G401.6 (cell line): Measurements from ENCODE around the gene AXIN1.
"Not testable (repeated sequence)": the region's sequence is repeated elsewhere in the genome, so short reads cannot be mapped to it uniquely, and the experiment has no call there.

Experiments used
- FAIRE-seq: peaks from 2 replicates; lab custom pipeline; 2012; peaks lifted over from hg19 to GRCh38; lab: Jason Lieb, UNC

AXIN1 gene

DNA sequence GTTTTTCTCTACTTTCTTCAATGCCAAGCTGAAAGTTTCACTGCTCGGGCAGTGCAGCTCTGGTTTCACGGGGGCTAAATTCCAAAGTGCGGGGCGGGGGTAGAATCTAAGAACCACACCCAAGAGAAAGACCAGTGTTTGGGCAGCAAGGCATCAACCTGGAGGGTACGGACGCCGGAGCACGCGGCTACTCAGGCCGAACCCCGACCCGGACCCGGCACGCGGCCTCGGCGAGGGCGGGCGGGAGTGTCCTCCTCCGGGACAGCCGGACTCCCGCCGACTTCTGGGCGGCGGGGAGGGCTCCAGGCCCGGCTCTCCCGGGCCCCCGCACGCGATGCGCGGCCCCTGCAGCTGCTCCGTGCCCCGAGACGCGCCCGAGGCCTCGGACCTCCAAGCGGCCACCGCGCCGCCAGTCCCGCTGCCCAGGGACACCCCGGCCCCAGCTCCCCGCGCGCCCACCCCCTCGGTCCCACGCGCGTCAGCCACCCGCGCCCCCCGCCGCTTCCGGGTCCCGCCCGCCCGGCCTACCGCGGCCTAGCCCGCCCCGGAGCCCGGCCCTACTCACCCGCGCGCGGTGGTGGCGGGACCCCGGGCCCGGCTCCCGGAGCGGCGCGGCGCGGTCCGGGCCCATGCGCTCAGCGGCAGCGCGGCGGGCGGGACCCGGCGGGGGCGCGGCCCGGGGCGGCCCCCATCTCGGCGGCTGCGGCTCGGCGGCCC lies 561 bp downstream of the AXIN1 start:
- no peak for FAIRE-seq

DNA sequence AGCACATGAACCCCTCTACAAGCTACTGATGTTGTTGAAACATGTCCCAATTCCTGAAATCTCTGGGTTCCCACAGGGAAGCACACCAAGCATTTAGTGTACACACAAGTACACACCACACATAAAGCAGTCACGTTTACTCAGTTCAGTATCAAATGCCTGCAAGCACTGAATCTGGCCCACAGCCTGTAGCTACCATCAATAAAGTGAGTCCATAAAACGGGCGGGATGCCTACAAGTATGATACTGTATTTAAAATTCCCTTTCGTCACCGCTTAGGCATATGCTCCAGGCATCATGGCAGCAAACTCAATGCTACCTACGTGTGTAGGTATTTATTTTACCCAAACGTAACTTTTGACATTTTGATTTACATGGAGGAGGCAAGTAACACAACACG lies 2.3 kb downstream of the AXIN1 start:
- no peak for FAIRE-seq

DNA sequence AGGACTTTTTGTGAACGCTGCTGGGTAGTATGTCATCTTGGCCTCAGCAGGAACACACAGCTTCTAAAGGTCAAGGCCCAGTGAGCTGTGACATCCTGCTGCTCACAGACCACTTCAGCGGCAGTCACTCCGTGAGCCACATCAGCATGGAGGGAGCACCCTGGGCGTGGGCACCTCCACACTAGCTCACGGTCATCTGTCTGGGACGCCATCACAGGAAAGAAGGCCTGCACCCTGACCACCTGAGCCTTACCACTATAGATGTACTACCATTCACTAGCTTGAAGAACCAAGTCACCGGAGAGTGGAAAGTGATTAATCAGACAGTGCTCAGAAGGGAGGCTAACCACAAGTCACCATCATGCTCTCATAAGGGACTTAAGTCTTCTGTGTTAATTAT lies 3.3 kb downstream of the AXIN1 start:
- FAIRE-seq: no peak

DNA sequence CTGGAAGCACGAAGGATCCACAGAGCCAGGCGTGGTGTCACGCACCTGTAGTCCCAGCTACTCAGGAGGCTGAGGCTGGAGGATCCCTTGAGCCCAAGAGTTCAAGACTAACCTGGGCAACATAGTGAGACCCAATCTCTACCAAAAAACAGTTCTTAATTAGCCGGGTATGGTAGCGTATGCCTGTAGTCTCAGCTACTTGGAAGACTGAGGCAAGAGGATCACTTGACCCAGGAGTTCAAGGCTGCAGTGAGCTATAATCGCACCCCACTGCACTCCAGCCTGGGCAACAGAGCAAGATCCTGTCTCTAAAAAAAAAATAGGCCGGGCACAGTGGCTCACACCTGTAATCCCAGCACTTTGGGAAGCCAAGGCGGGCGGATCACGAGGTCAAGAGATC lies 4.0 kb downstream of the AXIN1 start:
- not testable (repeated sequence) for FAIRE-seq

DNA sequence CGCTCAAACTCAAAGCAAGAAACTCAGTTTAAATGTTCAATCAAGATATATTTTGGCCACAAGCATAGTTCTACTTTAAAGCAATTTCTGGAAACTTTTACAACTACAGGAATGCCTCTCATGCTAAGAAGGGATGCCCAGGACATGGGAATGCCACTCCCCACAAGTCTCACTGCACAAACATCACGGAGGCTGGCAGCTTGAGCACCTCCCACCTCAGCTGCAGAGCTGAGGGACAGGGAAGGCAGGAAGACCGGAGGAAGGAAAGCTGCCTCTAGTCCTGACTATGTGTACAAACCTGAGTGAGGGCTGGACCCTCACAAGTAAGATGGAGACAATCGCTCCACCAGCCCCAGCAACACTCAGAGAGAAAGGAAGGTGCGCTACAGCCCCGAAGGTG lies 5.3 kb downstream of the AXIN1 start:
- FAIRE-seq: no peak

DNA sequence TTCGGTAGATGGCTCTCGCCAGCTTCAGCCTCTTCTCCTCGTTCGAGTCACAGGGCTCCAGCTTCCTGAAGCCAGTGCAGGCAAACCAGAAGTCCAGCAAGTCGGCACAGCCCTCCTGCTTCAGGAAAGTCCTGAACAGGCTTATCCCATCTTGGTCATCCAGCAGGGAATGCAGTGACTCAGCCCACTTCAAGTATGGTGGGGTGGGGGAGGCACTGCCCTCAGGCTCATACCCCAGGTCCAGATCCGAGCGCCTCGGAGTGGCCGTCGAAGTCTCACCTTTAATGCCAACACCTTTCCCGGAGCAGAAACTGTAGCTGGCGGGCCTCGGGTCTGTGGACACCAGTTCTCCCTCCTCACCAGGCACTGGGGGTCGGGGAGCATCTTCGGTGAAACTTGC lies 5.9 kb downstream of the AXIN1 start:
- FAIRE-seq: no peak

DNA sequence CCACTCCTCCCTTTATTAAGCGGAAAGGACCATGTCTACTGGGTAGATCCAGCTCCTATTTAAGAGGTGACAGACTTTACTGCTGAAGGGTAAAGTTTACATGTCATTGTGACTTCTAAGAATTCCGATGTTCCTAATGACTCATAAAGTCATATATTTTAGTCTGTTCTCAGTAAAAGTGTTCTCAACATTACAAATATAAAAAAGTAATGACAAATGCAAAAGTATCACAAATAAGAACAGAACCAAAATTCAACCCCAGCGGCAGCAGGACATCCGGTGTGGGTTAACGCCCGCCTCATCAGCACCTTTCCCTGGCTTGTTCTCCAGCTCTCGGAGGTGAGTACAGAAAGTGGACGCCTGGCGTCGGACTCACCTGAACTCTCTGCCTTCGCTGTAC lies 6.8 kb downstream of the AXIN1 start:
- no peak for FAIRE-seq

DNA sequence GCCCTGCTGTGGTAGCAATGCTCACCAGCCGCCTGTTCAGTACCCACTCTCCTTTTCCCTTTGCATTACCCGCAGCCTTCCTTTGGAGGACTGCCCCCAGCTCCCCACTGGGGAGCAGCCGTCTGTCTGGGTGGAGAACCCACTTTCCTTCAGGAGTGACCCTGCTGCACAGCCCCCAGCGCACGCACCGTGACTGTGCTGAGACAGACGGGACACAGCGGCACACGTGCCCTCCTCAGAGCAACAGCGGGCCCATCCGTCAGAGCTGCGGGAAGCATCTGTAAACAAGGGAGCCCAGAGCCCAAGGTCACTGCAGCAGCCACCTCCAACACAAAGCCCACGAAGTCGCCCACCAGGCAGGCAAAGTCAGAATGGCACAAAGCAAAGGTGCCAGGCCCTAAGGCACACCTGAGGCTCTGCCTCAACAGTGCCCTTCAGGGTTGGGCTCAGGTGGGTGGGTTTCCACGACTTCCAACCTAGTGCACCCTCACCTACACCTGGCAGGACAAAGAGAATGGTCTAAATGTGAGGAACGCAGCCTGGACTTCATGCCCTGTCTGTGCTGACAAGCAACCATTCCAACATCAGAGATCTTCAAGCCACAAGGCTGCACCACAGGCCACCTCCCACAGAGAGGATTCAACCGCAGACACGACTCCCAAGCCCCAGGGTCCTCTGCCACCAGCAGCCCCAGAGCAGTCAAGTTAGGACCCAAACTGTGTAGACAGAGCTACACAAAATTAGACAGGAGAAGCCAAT lies 9.9 kb downstream of the AXIN1 start:
- no peak for FAIRE-seq

DNA sequence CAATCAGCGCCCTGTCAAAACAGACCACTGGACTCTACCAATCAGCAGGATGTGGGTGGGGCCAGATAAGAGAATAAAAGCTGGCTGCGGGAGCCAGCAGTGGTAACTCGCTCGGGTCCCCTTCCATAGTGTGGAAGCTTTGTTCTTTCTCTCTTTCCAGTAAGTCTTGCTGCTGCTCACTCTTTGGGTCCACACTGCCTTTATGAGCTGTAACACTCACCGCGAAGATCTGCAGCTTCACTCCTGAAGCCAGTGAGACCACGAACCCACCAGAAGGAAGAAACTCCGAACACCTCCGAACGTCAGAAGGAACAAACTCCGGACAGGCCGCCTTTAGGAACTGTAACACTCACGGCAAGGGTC lies 10.6 kb downstream of the AXIN1 start:
- not testable (repeated sequence) for FAIRE-seq

DNA sequence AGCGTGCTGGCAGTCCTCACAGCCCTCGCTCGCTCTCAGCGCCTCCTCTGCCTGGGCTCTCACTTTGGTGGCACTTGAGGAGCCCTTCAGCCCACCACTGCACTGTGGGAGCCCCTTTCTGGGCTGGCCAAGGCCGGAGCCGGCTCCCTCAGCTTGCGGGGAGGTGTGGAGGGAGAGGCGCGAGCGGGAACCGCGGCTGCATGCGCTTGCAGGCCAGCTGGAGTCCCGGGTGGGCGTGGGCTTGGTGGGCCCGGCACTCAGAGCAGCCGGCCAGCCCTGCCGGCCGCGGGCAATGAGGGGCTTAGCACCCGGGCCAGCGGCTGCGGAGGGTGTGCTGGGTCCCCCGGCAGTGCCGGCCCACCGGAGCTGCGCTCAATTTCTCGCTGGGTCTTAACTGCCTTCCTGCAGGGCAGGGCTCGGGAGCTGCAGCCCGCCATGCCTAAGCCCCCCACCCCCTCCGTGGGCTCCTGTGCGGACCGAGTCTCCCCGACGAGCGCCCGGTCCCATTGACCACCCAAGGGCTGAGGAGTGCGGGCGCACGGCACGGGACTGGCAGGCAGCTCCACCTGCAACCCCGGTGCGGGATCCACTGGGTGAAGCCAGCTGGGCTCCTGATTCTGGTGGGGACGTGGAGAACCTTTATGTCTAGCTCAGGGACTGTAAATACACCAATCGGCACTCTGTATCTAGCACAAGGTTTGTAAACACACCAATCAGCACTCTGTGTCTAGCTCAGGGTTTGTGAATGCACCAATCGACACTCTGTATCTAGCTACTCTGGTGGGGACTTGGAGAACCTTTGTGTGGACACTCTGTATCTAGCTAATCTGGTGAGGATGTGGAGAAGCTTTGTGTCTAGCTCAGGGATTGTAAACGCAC lies 11.2 kb downstream of the AXIN1 start:
- not testable (repeated sequence) for FAIRE-seq

DNA sequence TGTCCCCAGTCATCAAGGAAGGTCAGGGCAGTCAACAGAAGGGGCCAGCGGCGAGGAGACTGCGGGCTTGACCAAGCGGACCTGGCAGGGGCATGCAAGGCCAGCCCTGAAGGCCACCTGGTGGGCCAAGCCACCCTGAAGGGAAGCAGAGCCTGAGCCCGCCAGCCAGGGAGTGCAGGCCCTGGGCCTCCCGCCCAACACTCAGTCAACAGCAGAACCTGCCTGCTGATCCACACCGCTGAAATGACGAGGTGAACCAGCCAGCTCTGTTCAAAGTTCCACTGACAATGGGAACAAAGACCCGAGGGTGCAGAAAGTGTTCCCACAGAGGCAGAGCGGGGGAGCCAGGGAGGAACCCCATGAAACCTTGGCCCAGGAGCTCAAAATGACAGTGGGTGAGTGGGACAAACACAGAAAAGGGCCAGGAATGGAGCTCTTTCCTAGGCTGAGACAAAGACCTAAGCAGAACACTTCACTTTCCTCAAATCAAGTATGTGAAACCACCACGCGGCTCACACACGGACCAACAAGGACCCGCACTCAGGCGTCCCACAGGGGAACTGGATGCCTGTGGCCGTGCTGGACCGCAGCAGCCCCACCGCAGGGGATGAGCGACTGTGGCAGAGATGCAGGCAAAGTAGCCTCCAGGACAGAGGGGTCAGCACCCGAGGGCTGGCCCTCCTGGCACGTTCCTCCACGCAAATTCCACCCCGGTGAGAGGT lies 12.0 kb downstream of the AXIN1 start:
- FAIRE-seq: no peak

DNA sequence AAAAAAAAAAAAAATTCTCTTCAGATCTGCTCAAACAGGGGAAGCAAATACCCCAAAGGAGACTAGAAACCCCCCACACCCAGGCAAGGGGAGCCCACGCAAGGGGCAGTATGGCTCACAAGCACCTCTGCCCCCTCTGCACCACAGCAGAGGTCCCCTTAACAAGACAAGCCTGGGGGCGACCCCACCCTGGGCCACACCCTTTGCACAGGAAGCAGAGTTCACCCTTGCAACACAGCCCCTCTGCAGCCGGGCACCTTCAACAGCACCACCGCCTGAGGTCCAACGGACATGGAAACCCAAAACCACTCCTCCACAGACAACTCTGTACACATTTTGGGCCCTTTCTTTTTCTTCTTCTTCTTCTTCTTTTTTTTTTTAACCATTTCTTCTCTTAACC lies 12.8 kb downstream of the AXIN1 start:
- FAIRE-seq: no peak

DNA sequence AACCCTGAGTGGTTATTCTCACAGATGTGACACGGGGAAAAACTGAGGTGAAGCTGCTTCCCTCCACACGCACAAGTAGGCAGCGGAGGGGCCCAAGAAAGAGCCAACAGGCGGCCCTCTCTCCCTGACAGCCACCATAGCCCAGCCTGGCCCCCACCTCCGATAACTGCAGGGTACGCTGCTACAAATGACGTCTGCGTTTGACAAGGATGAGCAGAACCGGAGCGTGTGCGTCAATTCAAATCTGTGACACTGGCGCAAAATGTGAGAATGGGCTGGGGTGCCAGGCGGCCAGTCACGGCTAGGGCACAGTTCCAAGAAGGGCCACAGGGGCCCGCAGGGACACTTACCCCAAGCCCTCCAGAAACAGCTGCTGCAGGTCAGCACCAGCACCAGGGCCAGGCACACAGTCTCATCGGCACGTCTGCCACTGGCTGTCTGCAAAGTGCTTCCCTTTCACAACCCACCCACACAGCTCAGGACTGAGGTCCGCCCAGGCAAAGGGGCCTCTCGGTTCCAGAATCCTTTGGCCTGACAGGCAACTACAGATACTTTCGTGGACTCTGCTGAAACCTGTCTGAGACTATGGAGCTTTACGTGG lies 14.4 kb downstream of the AXIN1 start:
- no peak for FAIRE-seq

DNA sequence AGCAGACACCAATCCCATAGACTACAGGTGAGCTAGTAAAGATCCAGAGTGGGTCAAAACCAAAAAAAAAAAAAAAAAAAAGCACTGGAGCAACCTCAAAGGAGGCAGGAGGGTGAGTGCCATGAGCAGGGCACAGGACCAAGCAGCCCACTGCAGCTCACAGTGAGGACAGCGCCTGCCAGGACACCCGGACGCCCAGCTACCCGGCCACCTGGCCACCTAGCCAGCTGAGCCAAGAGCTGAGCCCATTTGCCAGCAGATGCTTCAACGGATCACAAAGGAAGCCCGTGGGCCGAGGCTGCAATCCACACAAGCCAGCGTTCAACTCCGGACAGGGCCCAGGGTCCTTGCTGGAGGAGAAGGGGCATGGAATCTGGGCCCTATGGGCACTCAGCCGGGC lies 15.1 kb downstream of the AXIN1 start:
- no peak for FAIRE-seq

DNA sequence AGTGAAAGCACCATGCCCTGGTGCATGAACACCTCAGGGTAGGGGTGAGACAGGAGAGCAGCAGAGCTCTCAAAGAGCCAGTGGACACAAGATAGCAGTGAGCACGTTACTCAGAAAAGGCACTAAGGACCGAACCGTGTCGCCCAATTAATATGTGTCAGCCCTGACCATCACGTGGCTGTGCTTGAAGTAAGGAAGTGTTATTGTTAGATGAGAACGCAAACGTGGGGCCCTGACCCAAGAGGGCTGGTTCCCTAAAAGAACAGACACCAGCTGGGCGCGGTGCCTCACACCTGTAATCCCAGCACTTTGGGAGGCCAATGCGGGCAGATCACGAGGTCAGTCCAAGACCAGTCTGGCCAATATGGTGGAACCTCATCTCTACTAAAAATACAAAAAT lies 16.3 kb downstream of the AXIN1 start:
- no peak for FAIRE-seq

DNA sequence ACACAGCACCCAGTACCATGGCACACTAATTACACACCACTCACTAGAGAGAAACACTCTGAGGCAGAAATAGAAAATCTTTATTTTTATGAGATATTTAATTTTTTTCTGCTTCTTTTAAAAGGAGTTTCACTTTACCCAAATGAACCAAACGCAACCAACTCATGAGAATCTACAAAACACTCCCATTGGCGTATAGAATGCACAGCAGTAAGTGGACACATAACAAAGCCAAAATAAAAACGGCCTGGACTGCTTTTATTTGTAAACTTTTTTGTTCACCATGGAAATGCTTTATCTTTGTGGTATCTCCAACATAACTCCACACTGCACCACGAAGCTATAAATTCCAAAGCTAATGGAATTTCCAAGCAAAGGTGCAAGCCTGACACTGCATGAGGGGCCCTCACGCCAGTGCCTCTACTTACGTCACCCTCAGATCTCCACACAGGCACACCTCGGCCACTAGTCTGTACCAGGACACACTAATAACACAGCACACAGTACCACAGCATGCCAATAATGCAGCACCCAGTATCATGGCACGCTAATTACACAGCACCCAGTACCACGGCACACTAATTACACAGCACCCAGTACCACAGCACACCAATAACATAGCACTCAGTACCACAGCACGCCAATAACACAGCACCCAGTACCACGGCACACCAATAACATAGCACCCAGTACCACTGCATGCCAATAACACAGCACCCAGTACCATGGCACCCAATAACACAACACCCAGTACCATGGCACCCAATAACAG lies 17.5 kb downstream of the AXIN1 start:
- peak; percentile 79 for FAIRE-seq

DNA sequence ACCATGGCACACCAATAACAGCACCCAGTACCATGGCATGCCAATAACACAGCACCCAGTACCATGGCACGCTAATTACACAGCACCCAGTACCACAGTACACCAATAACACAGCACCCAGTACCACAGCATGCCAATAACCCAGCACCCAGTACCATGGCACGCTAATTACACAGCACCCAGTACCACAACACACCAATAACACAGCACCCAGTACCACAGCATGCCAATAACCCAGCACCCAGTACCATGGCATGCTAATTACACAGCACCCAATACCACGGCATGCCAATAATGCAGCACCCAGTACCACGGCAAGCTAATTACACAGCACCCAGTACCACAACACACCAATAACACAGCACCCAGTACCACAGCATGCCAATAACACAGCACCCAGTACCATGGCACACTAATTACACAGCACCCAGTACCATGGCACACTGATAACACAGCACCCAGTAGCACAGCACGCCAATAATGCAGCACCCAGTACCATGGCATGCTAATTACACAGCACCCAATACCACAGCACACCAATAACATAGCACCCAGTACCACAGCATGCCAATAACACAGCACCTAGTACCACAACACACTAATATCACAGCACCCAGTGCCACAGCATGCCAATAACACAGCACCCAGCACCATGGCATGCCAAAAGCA lies 18.2 kb downstream of the AXIN1 start:
- not testable (repeated sequence) for FAIRE-seq

DNA sequence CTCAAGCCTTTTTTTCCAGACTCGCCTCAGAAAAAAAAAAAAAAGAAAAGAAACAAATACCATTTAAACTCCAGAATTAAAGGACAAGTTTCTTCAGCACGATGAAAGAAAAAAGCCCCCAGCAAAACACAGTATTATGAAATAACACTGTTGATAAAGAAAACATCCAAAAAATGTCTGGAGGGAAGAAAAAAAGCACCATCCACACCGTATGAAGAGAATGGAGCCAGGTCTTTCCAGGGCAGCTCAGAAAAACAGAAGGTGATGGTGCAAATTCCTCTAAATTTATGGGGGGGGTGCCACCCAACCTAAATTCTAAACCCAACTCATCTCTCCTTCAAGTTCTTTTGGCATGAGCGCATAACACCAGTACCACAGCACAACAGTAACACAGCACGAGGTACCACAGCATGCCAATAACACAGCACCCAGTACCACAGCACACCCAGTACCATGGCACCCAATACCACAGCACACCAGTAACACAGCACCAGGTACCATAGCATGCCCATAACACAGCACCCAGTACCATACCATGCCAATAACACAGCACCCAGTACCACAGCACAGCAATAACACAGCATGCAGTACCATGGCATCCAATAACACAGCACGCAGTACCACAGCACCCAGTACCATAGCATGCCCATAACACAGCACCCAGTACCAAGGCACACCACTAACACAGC lies 19.0 kb downstream of the AXIN1 start:
- FAIRE-seq: no peak

DNA sequence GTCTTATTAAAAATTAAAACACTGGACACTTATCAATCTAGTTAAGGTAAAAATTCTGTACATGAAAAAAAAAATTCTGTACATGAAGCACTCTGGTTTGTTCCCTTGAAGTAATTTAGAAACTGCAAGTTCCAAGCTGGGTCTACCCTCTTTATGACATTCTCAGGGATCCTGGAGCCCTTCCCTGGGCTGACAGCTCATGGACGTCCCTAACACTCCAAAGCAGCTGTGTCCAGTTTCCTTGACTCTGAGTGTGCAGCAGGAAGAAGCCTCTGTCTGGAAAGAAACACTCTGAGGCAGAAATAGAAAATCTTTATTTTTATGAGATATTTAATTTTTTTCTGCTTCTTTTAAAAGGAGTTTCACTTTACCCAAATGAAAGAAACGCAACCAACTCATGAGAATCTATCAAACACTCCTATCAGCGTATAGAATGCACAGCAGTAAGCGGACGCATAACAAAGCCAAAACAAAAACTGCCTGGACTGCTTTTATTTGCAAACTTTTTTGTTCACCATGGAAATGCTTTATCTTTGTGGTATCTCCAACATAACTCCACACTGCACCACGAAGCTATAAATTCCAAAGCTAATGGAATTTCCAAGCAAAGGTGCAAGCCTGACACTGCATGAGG lies 21.2 kb downstream of the AXIN1 start:
- FAIRE-seq: peak; percentile 63

DNA sequence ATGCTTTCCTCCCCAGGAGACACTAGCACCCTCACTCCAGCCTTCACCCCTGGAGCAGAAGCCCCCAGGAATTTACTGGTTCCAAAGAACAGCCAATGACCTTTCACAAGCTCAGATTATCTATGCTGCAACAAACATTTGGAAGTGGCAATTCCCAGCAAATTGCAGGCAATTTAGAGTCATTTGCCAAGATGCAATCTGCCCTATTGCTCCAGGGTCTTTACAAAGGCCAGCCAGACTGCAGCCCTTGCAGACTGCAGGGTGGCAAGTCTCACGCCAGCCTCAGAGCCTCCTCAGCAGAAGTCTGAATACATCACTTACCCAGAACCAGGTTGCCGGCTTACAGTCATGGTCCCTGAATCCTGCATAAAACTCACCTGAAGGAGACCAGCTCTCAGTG lies 21.8 kb downstream of the AXIN1 start:
- FAIRE-seq: no peak
